Neural progenitor cell (in vitro differentiated cells): Measurements from ENCODE around the gene ADAMTS14.

Experiments
- EZH2 ChIP-seq: fragments of 200-600 bp; sonication (generic); IDR thresholded peaks from 2 replicates; pipeline ENCODE4 v1.6.1; 2017; ENCODE audit warnings: antibody characterized with exemption, mild to moderate bottlenecking, moderate library complexity
- EZH2phosphoT487 ChIP-seq: fragments of 200-600 bp; sonication (generic); IDR thresholded peaks from 2 replicates; pipeline ENCODE4 v1.6.1; 2017; ENCODE audit warnings: antibody characterized with exemption
- TF ChIP-seq, protein P1 (sequence below): fragments of 200-600 bp; sonication (generic); IDR thresholded peaks from 2 replicates; pipeline ENCODE4 v1.5.1; 2017; ENCODE audit warnings: antibody characterized with exemption, mild to moderate bottlenecking

DNA sequence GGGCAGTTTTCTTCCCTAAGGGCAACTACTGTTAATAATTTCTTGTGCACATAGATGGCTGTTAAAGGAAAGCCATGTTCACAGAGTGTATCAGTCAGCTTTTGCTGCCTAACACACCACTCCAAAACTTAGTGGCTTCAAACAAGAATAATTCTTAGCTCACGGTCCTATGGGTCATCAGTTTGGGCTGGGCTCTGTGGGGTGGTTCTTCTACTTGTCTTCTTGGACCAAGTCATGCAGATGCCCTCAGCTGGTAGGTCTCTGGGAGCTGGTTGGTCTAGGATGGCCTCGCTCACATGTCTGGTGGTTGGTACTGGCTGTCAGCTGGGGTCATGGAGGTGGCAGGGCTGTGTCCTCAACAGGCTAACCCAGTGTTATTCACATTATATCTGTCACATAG is 73.2 kb downstream of the ADAMTS14 start:
- TF ChIP-seq, protein P1, sequence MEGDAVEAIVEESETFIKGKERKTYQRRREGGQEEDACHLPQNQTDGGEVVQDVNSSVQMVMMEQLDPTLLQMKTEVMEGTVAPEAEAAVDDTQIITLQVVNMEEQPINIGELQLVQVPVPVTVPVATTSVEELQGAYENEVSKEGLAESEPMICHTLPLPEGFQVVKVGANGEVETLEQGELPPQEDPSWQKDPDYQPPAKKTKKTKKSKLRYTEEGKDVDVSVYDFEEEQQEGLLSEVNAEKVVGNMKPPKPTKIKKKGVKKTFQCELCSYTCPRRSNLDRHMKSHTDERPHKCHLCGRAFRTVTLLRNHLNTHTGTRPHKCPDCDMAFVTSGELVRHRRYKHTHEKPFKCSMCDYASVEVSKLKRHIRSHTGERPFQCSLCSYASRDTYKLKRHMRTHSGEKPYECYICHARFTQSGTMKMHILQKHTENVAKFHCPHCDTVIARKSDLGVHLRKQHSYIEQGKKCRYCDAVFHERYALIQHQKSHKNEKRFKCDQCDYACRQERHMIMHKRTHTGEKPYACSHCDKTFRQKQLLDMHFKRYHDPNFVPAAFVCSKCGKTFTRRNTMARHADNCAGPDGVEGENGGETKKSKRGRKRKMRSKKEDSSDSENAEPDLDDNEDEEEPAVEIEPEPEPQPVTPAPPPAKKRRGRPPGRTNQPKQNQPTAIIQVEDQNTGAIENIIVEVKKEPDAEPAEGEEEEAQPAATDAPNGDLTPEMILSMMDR: no peak
- TF ChIP-seq EZH2phosphoT487 (no peak), EZH2 (no peak)
